Subcutaneous abdominal adipose tissue (tissue), 5 donors: Measurements from ENCODE around the gene CHID1.

Source experiments
- H3K27ac ChIP-seq: one replicate; pipeline ENCODE4 v1.7.0; 2013; ENCODE audit warnings: low read depth, mild to moderate bottlenecking, inconsistent platforms, low read length, moderate library complexity
- H3K27me3 ChIP-seq, 5 donors: one replicate each; pipeline ENCODE4 v1.7.0; 2013; ENCODE audit warnings: low read length in 5 of 5, inconsistent platforms in 1 of 5; ENCODE audit not compliant: control insufficient read depth in 5 of 5, insufficient read depth in 4 of 5
- H3K36me3 ChIP-seq, 5 donors: one replicate each; pipeline ENCODE4 v1.7.0; 2013; ENCODE audit warnings: low read length in 5 of 5; ENCODE audit not compliant: control insufficient read depth in 5 of 5, insufficient read depth in 5 of 5
- H3K4me1 ChIP-seq, 5 donors: one replicate each; pipeline ENCODE4 v1.7.0; 2013; ENCODE audit warnings: low read length in 5 of 5, mild to moderate bottlenecking in 3 of 5, moderate library complexity in 1 of 5; ENCODE audit not compliant: control insufficient read depth in 5 of 5, insufficient read depth in 5 of 5
- H3K4me3 ChIP-seq, 5 donors: one replicate each; pipeline ENCODE4 v1.7.0; 2013; ENCODE audit warnings: low read length in 5 of 5, low read depth in 1 of 5
- H3K9ac ChIP-seq, 5 donors: one replicate each; pipeline ENCODE4 v1.7.0; 2013; ENCODE audit warnings: low read length in 5 of 5, mild to moderate bottlenecking in 4 of 5, moderate library complexity in 3 of 5
- H3K9me3 ChIP-seq, 5 donors: one replicate each; pipeline ENCODE4 v1.7.0; 2013; ENCODE audit warnings: low read length in 5 of 5; ENCODE audit not compliant: control insufficient read depth in 5 of 5
- donor health status: healthy.
- donor health status: healthy.
- donor health status: healthy.
- donor health status: healthy.
- donor health status: healthy.

The CHID1 gene

GRCh38 chr11:863023-863909 lies 47.3 kb downstream of the CHID1 start:
- peaks cover 0 to 2% (median 0%) of the 10 kb centered on the region in 5 donors for H3K27me3 ChIP-seq
- peaks cover 0 to 69% (median 54%) of the 10 kb centered on the region in 5 donors for H3K36me3 ChIP-seq
- no peaks in the 10 kb centered on the region for H3K9me3 ChIP-seq
- no peak overlapping the region for H3K27ac ChIP-seq
- H3K4me3 ChIP-seq = no peak overlapping the region
- H3K9ac ChIP-seq = no peak overlapping the region
- peaks cover 9 to 31% (median 21%) of the 10 kb centered on the region in 5 donors for H3K4me1 ChIP-seq

DNA sequence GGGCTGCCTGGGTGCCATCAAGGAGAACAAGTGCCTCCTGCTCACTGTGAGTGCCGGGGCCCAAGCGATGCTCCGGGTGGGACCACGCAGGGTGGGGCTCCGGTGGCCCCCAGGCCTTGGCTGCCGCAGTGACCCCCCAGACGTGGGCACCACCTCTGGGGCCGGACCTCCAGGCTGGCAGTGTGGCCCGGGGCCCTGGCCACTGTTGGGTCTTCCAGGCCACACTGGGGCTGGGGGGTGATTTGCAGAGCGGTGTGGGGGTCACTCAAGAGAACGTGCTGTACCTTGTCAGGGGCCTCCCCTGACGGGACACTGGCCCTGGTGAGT lies 48.0 kb downstream of the CHID1 start:
- Histone ChIP-seq H3K4me1 (peaks cover 9 to 33% (median 27%) of the 10 kb centered on the region in 5 donors), H3K36me3 (peaks cover 0 to 68% (median 54%) of the 10 kb centered on the region in 5 donors), H3K27me3 (peaks cover 0 to 2% (median 0%) of the 10 kb centered on the region in 5 donors), H3K9ac (no peak overlapping the region), H3K9me3 (no peaks in the 10 kb centered on the region), H3K27ac (no peak overlapping the region), H3K4me3 (no peak overlapping the region)

GRCh38 chr11:862081-862661 lies 48.4 kb downstream of the CHID1 start:
- Histone ChIP-seq H3K4me3 (no peak overlapping the region), H3K27me3 (peaks cover 0 to 2% (median 0%) of the 10 kb centered on the region in 5 donors), H3K4me1 (peaks cover 9 to 34% (median 29%) of the 10 kb centered on the region in 5 donors), H3K9ac (no peak overlapping the region), H3K9me3 (no peaks in the 10 kb centered on the region), H3K36me3 (peaks cover 0 to 69% (median 54%) of the 10 kb centered on the region in 5 donors), H3K27ac (no peak overlapping the region)

GRCh38 chr11:861105-861479 lies 49.5 kb downstream of the CHID1 start:
- Histone ChIP-seq H3K9ac (no peak overlapping the region), H3K9me3 (no peaks in the 10 kb centered on the region), H3K27ac (no peak overlapping the region), H3K4me1 (peaks cover 12 to 44% (median 40%) of the 10 kb centered on the region in 5 donors), H3K27me3 (peaks cover 0 to 2% (median 0%) of the 10 kb centered on the region in 5 donors), H3K36me3 (peaks cover 0 to 60% (median 50%) of the 10 kb centered on the region in 5 donors), H3K4me3 (no peak overlapping the region)

DNA sequence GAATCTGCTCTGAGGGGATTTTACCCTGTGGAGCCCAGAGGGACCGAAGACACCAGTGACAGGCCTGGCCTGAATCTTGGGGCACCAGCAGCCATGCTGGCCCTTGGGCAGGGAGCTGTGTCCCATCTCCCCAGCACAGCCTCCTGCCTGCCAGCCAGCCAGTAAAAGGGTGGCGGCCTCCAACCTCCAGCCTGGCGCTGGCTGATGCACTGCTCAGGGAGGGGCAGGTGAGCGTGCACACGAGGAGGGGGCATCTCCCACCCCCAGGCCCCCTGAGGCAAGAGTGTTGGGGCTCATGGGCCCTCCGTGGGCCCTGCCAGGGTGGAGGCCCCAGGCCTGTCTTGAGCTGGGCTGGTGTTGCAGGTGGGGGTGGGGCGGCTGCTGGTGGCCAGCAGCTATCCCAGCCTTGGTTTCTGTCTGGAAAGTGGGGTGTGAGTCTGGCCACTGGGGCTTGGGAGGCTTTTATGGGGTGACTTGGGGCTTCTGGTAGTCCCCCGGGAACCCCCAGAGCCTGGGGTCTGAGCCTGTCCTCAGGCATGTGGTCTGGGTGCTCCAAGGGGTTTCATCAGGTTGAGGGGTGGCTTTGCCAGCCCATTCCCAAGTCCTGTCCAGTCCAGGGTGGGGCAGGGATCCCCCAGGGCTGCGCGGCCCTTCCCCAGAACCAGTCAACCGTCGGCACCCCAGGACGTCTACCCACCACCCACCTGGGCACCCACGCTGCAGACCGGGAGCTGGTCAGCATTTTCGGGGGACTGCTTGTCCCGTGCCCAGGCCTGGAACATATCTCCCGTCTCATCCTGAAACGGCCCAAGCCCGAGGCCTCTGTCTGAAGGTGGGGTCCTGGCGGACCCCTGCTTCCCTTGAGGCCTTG lies 50.1 kb downstream of the CHID1 start:
- Histone ChIP-seq H3K27ac (no peak overlapping the region), H3K9me3 (no peaks in the 10 kb centered on the region), H3K4me3 (peak overlapping the region in 2 of 5 donors; percentile 3 to 14), H3K9ac (peak overlapping the region in 1 of 5 donors; percentile 56), H3K36me3 (peaks cover 0 to 59% (median 45%) of the 10 kb centered on the region in 5 donors), H3K27me3 (peaks cover 0 to 2% (median 0%) of the 10 kb centered on the region in 5 donors), H3K4me1 (peaks cover 12 to 45% (median 41%) of the 10 kb centered on the region in 5 donors)

DNA sequence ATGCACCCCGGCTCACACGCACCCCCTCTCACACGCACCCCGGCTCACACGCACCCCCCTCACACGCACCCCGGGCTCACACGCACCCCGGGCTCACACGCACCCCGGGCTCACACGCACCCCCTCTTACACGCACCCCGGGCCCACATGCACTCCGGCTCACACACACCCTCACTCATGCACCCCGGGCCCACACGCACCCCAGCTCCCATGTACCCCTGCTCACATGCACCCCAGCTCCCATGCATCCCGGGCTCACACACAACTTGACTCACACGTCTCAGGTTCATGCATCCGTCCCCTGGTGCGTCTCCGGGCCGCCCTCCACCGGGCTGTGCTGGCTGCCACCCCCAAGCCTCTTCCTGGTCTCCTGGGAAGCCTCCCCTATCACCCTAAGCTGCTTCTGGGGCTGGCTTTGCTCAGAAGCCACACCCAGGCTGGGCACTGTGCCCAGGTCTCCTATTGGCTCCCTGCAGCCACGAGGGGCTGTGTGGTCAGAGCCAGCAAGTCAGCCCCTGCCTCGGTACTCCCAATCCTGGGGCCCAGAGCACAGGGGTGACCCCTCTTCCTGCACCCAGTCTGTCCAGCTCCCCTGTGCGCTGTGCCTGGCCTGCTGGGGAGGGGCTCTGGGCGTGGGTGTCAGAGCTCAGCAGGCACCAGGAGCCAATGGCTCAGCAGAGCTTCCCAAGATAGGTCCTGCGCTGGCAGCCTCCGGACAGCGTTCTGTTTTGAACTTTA lies 51.0 kb downstream of the CHID1 start:
- H3K9me3 ChIP-seq = no peaks in the 10 kb centered on the region
- H3K4me1 ChIP-seq = peaks cover 12 to 53% (median 46%) of the 10 kb centered on the region in 5 donors
- H3K9ac ChIP-seq = peak overlapping the region in 1 of 5 donors; percentile 41
- H3K27me3 ChIP-seq = peaks cover 0 to 2% (median 0%) of the 10 kb centered on the region in 5 donors
- H3K4me3 ChIP-seq = peak overlapping the region in 2 of 5 donors; percentile 3 to 14
- peaks cover 0 to 59% (median 41%) of the 10 kb centered on the region in 5 donors for H3K36me3 ChIP-seq
- no peak overlapping the region for H3K27ac ChIP-seq

GRCh38 chr11:858762-859339 lies 51.8 kb downstream of the CHID1 start:
- Histone ChIP-seq H3K4me3 (no peak overlapping the region), H3K27me3 (peaks cover 0 to 2% (median 0%) of the 10 kb centered on the region in 5 donors), H3K36me3 (peaks cover 0 to 56% (median 36%) of the 10 kb centered on the region in 5 donors), H3K9ac (no peak overlapping the region), H3K27ac (no peak overlapping the region), H3K4me1 (peaks cover 12 to 56% (median 49%) of the 10 kb centered on the region in 5 donors), H3K9me3 (no peaks in the 10 kb centered on the region)

GRCh38 chr11:858053-858761 lies 52.4 kb downstream of the CHID1 start:
- H3K4me3 ChIP-seq = no peak overlapping the region
- H3K36me3 ChIP-seq = peaks cover 0 to 53% (median 30%) of the 10 kb centered on the region in 5 donors
- no peaks in the 10 kb centered on the region for H3K9me3 ChIP-seq
- H3K27me3 ChIP-seq = peaks cover 0 to 2% (median 0%) of the 10 kb centered on the region in 5 donors
- H3K9ac ChIP-seq = no peak overlapping the region
- peaks cover 12 to 56% (median 49%) of the 10 kb centered on the region in 5 donors for H3K4me1 ChIP-seq
- no peak overlapping the region for H3K27ac ChIP-seq
